Large intestine (tissue), 3 donors: ENCODE results near the gene POU6F2. TPM values are rescaled to one million over a fixed set of nuclear protein-coding genes. Genes with fewer than 3 reads are reported as not detected.

Experiments
- DNase-seq, 2 donors: peaks; one replicate each; pipeline versions ENCODE4 v3.0.0 to v3.0.0-alpha.2; 2013
- H3K27ac ChIP-seq: one replicate; pipeline ENCODE4 v1.5.1; 2013; ENCODE audit warnings: low read length
- H3K27me3 ChIP-seq: 2 replicates; pipeline ENCODE4 v1.6.1; 2013; ENCODE audit warnings: low read length; ENCODE audit not compliant: control insufficient read depth, insufficient read depth
- H3K36me3 ChIP-seq: 2 replicates; pipeline ENCODE4 v1.6.1; 2013; ENCODE audit warnings: low read length; ENCODE audit not compliant: control insufficient read depth, insufficient read depth
- H3K4me1 ChIP-seq: one replicate; pipeline ENCODE4 v1.6.1; 2013; ENCODE audit warnings: low read length; ENCODE audit not compliant: control insufficient read depth, insufficient read depth
- H3K4me3 ChIP-seq: one replicate; pipeline ENCODE4 v1.5.1; 2013; ENCODE audit warnings: low read length
- H3K9me3 ChIP-seq: one replicate; pipeline ENCODE4 v1.6.1; 2013; ENCODE audit warnings: mild to moderate bottlenecking, low read depth, low read length, moderate library complexity; ENCODE audit not compliant: control insufficient read depth
- WGBS: methylation state at CpG from one replicate; pipeline ENCODE4 v1.1.5; 2013; ENCODE audit warnings: low lambda C conversion rate; ENCODE audit not compliant: insufficient coverage; 5-methylcytosine and 5-hydroxymethylcytosine counted together
- polyA plus RNA-seq: library from polyadenylated mRNA; unstranded; fragments of 120-200 nt; gene quantifications from one replicate; pipeline ENCODE4 v1.2.1, GENCODE V29; 2013

Gene POU6F2
- polyA plus RNA-seq, 1 donor: 0.19 TPM

DNA sequence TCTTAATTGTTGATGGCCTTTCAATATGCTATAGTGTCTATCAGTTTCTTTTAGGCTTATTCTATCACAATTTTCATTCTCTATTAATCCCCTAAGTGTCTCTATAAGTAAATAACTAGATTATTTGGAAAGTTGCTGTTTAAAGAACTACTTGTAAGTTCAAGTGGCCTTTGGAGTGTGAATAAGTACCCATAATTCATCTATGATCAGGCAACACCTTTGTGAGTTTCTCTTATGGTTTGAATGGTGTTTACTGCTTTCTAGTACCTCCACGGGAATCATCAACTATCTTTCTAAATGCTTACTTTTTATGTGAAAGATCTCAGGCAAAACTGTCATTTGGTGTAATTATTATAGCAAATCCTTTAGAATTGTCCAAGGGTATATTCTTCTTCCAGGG is 166.7 kb downstream of the POU6F2 start:
- Histone ChIP-seq H3K36me3 (no peaks in the 10 kb centered on the region), H3K27me3 (no peaks in the 10 kb centered on the region), H3K4me3 (no peak overlapping the region), H3K9me3 (no peaks in the 10 kb centered on the region), H3K4me1 (no peaks in the 10 kb centered on the region), H3K27ac (no peak overlapping the region)
- 83% methylated on average over 1 of the region's 1 CpG for WGBS
- DNase-seq: no peak

DNA sequence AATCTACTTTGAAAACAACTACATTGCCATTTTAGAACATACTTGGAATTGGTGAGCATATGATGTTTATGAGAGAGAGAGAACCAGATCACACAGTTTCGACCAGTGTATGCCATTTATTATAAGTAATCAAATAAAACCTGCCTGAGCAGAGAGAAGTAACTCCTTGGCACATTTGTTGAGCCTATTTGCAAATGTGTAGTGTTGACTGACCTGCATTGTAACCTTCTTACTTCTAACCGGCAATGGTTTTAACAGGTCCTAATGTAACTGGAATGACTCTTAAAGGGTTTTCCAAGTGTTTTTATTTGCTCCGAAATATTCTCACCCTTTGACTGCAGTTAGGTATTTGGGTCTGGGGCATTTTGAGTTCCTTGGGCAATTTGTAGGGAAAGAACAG is 167.6 kb downstream of the POU6F2 start:
- Histone ChIP-seq H3K27ac (no peak overlapping the region), H3K36me3 (no peaks in the 10 kb centered on the region), H3K4me1 (no peaks in the 10 kb centered on the region), H3K4me3 (no peak overlapping the region), H3K27me3 (no peaks in the 10 kb centered on the region), H3K9me3 (no peaks in the 10 kb centered on the region)
- no peak for DNase-seq
- WGBS: no CpG with 5 or more reads among the region's 3 CpGs

DNA sequence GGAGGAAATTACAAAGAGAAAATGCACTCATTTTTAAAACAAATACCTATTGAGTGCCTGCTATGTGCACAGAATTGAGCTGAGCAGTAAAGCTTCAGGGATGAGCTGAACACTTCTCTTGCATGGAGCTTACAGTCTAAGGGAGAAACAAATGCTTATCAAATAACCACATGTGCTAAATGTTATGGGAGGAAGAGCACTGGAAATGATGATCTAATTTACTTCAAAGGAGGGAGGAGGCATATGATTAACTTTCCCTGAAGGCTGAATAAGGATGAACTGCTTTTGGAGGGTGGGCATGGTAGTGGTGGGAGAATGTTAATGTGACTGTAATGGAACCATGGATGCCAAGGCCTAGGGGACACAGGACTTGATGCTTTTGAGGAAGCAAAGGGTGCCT is 168.2 kb downstream of the POU6F2 start:
- H3K27ac ChIP-seq: no peak overlapping the region
- DNase-seq: no peak
- no peaks in the 10 kb centered on the region for H3K36me3 ChIP-seq
- no peak overlapping the region for H3K4me3 ChIP-seq
- no peaks in the 10 kb centered on the region for H3K27me3 ChIP-seq
- no peaks in the 10 kb centered on the region for H3K4me1 ChIP-seq
- H3K9me3 ChIP-seq: no peaks in the 10 kb centered on the region

DNA sequence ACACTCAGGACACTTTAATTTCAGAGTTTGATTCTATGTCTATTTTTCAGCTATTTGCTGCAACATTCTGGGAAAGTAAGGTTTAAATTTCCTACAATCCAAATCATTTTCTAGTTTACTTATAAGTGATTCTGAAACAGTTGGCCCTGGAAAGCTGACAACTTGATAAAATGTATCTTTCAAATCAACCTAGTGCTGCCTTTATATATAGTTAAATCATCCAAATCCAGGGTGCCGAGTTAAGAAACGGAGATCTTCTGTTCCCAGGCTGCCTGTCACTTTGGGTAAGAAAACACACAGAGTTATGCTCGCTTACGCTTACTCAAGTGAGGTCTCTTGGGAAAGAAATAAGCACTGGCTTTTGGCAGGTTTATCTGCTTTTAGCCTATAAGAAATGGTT is 175.0 kb downstream of the POU6F2 start:
- no peaks in the 10 kb centered on the region for H3K4me1 ChIP-seq
- no CpG with 5 or more reads among the region's 4 CpGs for WGBS

DNA sequence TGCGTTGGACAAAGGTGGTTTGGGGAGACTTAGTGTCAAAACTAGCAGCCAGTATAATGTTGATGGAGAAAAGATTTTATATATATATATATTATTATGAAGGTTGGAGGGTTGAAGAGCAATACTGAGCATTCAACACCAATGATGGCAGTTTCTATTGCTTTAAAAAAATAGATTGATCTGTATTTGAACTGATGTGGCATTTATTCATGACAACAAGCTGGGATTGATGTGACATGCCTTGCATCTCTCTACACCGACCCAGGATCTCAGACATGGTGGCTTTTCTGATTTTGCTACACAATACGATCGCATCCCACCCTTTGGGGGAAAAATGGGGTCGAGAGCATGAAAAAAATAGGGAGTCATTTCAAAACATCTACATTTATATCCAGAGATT is 175.4 kb downstream of the POU6F2 start:
- Histone ChIP-seq H3K27ac (no peak overlapping the region), H3K4me1 (no peaks in the 10 kb centered on the region), H3K9me3 (no peaks in the 10 kb centered on the region), H3K36me3 (no peaks in the 10 kb centered on the region), H3K27me3 (peaks cover 2% of the 10 kb centered on the region), H3K4me3 (no peak overlapping the region)
- 83% methylated on average over 4 of the region's 5 CpGs for WGBS
- DNase-seq: no peak

More for the DNA sequence above, 175.0 kb downstream of the POU6F2 start:
- H3K9me3 ChIP-seq: no peaks in the 10 kb centered on the region
- no peaks in the 10 kb centered on the region for H3K36me3 ChIP-seq
- no peak overlapping the region for H3K4me3 ChIP-seq
- H3K27me3 ChIP-seq: peaks cover 2% of the 10 kb centered on the region
- H3K27ac ChIP-seq: no peak overlapping the region
- no peak for DNase-seq

DNA sequence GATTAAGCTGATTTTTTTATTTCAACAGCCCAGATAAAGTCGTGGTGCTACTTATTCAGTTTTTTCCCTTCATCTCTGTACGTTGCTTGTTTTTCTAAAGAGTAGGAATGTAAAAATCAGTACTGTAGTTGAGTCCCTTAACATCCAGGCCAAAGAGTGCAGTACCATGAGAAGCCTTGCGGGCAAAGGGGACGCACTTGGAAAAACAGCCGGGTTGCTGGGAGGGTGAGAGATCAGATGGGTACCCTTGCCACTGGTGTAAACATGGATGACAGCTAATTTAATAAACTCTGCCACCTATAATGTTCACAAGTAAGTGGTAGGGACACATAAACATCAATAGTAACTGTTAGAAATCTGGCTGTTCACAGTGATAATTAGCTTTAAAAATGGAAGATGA is 175.9 kb downstream of the POU6F2 start:
- H3K4me1 ChIP-seq: no peaks in the 10 kb centered on the region
- no peak for DNase-seq
- WGBS: 29% methylated on average over 1 of the region's 5 CpGs
- no peak overlapping the region for H3K27ac ChIP-seq
- H3K27me3 ChIP-seq: peaks cover 2% of the 10 kb centered on the region
- no peaks in the 10 kb centered on the region for H3K9me3 ChIP-seq
- no peaks in the 10 kb centered on the region for H3K36me3 ChIP-seq
- no peak overlapping the region for H3K4me3 ChIP-seq

DNA sequence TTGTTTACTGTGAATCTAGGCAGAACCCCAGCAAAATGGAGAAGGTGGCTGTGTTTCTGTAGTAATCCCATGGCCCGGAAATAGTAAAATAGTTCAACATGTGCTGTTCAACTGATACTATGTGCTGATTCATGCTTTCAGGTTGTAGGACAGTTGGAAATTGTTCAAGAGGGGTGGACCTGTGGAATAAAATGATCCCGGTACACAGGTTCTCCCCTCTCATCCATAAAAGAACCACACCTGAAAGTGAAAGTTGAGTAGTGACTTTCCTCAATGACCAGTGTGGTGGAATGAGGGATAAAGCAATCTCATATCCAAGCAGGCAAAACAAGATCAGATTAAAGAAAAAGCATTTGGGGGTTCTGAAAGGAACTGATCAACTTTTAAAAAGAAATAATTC is 177.1 kb downstream of the POU6F2 start:
- Histone ChIP-seq H3K9me3 (no peaks in the 10 kb centered on the region), H3K36me3 (no peaks in the 10 kb centered on the region), H3K27ac (no peak overlapping the region), H3K27me3 (peaks cover 2% of the 10 kb centered on the region), H3K4me3 (no peak overlapping the region), H3K4me1 (no peaks in the 10 kb centered on the region)
- no peak for DNase-seq
- WGBS: no CpG with 5 or more reads among the region's 2 CpGs

DNA sequence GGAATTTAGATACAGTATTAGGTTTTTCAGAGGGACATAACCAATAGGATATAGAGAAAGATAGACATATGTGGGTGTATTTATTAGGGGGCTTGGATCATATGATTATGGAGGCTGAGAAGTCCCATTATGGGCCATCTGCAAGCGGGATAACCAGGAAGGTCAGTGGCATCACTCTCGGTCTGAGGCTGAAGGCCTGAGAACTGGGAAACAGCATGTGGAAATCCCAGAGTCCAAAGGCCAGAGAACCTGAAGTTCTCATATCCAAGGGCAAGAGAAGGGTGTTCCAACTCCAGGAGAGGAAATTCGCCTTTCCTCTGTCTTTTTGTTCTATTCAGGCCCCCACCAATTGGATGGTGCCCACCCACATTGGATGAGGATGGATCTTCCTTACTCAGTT is 180.7 kb downstream of the POU6F2 start:
- WGBS: no CpG with 5 or more reads among the region's 3 CpGs
- Histone ChIP-seq H3K36me3 (no peaks in the 10 kb centered on the region), H3K9me3 (no peaks in the 10 kb centered on the region), H3K27me3 (no peaks in the 10 kb centered on the region), H3K27ac (no peak overlapping the region), H3K4me3 (no peak overlapping the region), H3K4me1 (no peaks in the 10 kb centered on the region)
- DNase-seq: no peak

DNA sequence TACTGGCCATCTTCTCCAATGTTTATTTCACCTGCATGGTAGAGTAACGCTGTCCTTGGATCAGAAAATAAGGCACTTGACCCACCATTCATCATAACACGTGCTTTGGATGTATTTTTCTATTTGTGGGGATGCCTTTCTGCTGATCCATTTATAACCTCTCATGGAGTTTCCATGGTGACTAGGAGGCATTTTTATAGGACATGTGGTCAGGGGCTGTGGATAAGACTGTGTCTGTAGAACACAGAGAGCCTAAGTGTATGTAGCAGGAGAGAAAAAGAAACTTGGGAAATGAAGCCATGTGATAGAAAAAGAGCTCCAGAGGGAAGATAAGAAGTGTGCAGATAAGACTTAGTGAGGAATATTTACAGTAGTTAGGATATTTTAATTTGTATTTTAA is 184.2 kb downstream of the POU6F2 start:
- Histone ChIP-seq H3K9me3 (no peaks in the 10 kb centered on the region), H3K27me3 (no peaks in the 10 kb centered on the region), H3K36me3 (no peaks in the 10 kb centered on the region), H3K27ac (no peak overlapping the region), H3K4me1 (no peaks in the 10 kb centered on the region), H3K4me3 (no peak overlapping the region)
- no CpG with 5 or more reads among the region's 2 CpGs for WGBS
- DNase-seq: no peak

DNA sequence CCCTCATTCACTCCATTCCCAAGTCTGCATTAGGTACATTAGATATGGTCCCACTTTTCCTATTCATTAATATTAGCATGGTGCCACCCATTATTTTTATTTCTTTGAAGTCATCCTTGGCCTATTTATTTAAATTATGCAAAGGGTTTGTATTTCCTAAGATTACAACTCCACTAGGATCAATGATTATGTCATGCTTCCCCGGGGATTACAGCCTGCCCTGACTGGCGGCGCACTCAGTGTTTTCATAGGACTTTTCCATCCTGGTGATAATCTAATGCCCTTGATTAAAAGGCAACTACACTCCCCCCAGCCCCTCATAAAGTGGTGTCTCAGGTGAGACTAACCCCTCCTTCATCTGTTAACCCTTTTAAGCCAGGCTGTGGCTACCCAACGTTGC is 187.2 kb downstream of the POU6F2 start:
- Histone ChIP-seq H3K27ac (no peak overlapping the region), H3K36me3 (no peaks in the 10 kb centered on the region), H3K4me3 (no peak overlapping the region), H3K27me3 (no peaks in the 10 kb centered on the region), H3K9me3 (no peaks in the 10 kb centered on the region), H3K4me1 (no peaks in the 10 kb centered on the region)
- DNase-seq: no peak
- WGBS: no CpG with 5 or more reads among the region's 4 CpGs

DNA sequence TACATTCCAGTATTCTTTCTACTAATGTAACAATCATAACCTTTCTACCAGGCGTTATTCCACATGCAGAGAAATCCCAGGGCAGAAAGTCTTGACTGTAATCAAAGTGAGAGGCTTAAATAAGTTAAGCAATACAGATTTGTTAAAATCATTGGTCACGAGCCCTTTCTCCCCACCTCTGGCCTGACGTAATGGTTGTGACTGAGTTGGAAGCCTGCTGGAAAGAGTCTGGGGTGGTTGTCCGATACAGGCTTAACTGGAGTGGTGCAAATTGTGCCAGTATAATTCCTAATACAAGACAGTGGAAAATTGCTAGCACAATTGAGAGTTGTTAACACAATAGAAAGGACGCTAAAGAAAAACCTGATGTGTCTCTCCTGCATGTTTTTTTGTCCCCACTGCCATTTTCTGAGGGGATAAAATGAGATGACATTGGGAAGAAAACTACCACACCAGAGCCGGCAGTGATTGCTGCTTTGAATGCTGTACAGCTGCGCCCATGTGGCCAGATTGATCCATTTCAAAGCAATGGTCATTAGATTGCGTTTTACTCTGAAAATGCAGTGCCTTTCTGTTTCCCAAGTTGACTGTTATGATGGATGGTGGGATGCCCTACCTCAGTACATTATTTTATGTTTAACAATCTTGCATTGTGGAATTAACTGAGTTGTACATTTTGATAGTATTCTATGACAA is 190.8 kb downstream of the POU6F2 start:
- Histone ChIP-seq H3K4me3 (no peak overlapping the region), H3K36me3 (no peaks in the 10 kb centered on the region), H3K4me1 (no peaks in the 10 kb centered on the region), H3K27me3 (no peaks in the 10 kb centered on the region), H3K9me3 (no peaks in the 10 kb centered on the region), H3K27ac (no peak overlapping the region)
- 67% methylated on average over 1 of the region's 8 CpGs for WGBS
- no peak for DNase-seq
